ENCODE data around the gene NUF2.

- TF ChIP-seq EZH2 (IDR thresholded peaks at IDR 0.05; ENCODE audit: low read length, unreplicated experiment) (no peak), EZH2phosphoT487 (IDR thresholded peaks at IDR 0.05; ENCODE audit: borderline replicate concordance, low read length) (no peak)
Observed at GRCh38 chr1:163308811-163309210, 12.9 kb upstream of the NUF2 start.

All from PC-3 (cell line).